HEK293T (cell line): ENCODE data around the gene FXYD6.

Source experiments
- BHLHE40 ChIP-seq: fragments of 450-650 bp; IDR thresholded peaks from 2 replicates; pipeline ENCODE4 v1.6.1; 2016; ENCODE audit warnings: mild to moderate bottlenecking, moderate library complexity, borderline replicate concordance
- CTBP1 ChIP-seq: fragments of 450-650 bp; IDR thresholded peaks from 2 replicates; pipeline ENCODE4 v1.6.1; 2016; ENCODE audit warnings: borderline replicate concordance
- FOXM1 ChIP-seq: fragments of 450-650 bp; IDR thresholded peaks from 2 replicates; pipeline ENCODE4 v1.6.1; 2017; ENCODE audit warnings: mild to moderate bottlenecking, borderline replicate concordance
- HDGF ChIP-seq: fragments of 450-650 bp; IDR thresholded peaks from 2 replicates; pipeline ENCODE4 v1.6.1; 2017; ENCODE audit warnings: antibody characterized with exemption, borderline replicate concordance
- SP1 ChIP-seq: fragments of 450-650 bp; IDR thresholded peaks from 2 replicates; pipeline ENCODE4 v1.6.1; 2017

DNA sequence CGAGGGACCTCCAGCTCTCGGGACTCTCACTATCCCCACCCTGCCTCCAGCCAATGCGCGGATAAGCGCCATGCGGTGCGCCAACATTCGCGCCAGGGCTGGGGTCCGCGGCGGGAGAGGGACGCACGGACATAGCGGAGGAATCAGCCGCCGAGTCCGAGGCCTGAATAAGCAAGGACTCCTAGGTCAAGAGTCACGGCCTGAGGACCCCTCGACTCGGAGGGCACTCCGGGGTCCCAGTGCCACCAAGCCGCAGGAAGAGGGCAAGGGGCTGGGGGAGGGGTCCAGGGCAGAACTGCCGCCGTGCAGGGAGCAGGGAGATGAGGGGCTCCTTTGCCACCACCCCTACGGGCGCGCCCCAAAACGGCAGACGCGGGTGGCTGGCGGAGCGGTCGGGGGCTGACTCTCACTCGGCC, 80.0 kb downstream of the FXYD6 start:
- TF ChIP-seq FOXM1 (no peak), CTBP1 (no peak), HDGF (no peak), BHLHE40 (no peak), SP1 (no peak)
